ENCODE results near the gene GALNT2.
A peak's percentile ranks its signal among the peaks of the same experiment; 100 is the strongest.

DNA sequence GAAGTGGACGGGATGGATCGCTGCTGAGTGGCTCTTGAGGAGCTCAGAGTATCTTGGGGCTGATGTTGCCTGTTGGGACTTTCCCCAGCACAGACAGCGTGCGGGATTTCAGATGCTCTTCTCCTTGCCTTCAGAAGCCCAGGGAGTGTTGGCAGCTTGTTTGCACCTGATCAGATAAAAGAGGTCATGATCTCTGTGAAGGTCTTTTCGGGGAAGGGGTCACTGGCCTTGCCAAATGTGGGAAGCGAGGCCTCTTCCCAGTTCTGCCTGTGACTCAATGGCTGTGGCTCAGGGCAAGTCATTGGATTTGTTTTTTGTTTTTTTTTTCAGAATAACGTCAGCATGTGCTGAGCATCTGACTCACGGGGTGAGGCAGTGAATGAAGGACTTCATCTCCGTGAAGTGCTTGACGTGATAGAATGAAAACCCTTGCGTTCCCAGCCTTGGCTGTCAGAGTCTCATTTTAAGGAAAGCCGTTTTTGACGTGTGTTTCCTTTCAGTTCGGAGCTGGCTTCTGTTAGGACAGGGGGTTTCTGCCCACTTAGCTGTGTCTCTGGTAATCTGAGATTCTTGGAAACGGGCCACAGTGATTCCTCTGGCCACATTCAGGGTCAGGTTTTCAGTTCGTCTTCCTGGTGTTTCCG, 46.7 kb downstream of the GALNT2 start:
- TF ChIP-seq, protein P1, sequence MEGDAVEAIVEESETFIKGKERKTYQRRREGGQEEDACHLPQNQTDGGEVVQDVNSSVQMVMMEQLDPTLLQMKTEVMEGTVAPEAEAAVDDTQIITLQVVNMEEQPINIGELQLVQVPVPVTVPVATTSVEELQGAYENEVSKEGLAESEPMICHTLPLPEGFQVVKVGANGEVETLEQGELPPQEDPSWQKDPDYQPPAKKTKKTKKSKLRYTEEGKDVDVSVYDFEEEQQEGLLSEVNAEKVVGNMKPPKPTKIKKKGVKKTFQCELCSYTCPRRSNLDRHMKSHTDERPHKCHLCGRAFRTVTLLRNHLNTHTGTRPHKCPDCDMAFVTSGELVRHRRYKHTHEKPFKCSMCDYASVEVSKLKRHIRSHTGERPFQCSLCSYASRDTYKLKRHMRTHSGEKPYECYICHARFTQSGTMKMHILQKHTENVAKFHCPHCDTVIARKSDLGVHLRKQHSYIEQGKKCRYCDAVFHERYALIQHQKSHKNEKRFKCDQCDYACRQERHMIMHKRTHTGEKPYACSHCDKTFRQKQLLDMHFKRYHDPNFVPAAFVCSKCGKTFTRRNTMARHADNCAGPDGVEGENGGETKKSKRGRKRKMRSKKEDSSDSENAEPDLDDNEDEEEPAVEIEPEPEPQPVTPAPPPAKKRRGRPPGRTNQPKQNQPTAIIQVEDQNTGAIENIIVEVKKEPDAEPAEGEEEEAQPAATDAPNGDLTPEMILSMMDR (IDR thresholded peaks at IDR 0.05; ENCODE audit: low read depth, low read length, missing input control), result no peak
- TF ChIP-seq EGR1 (IDR thresholded peaks at IDR 0.05; ENCODE audit: low read depth in 2 of 2), result peak in 1 of 2 donors; percentile 85
- no peak for TF ChIP-seq TAF1 (conservative IDR thresholded peaks at IDR 0.05)
- peak in 1 of 2 donors; percentile 66 for TF ChIP-seq RAD21 (IDR thresholded peaks at IDR 0.05)
- TF ChIP-seq, protein P2, sequence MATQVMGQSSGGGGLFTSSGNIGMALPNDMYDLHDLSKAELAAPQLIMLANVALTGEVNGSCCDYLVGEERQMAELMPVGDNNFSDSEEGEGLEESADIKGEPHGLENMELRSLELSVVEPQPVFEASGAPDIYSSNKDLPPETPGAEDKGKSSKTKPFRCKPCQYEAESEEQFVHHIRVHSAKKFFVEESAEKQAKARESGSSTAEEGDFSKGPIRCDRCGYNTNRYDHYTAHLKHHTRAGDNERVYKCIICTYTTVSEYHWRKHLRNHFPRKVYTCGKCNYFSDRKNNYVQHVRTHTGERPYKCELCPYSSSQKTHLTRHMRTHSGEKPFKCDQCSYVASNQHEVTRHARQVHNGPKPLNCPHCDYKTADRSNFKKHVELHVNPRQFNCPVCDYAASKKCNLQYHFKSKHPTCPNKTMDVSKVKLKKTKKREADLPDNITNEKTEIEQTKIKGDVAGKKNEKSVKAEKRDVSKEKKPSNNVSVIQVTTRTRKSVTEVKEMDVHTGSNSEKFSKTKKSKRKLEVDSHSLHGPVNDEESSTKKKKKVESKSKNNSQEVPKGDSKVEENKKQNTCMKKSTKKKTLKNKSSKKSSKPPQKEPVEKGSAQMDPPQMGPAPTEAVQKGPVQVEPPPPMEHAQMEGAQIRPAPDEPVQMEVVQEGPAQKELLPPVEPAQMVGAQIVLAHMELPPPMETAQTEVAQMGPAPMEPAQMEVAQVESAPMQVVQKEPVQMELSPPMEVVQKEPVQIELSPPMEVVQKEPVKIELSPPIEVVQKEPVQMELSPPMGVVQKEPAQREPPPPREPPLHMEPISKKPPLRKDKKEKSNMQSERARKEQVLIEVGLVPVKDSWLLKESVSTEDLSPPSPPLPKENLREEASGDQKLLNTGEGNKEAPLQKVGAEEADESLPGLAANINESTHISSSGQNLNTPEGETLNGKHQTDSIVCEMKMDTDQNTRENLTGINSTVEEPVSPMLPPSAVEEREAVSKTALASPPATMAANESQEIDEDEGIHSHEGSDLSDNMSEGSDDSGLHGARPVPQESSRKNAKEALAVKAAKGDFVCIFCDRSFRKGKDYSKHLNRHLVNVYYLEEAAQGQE (IDR thresholded peaks at IDR 0.05), result no peak
- TF ChIP-seq YY1 (IDR thresholded peaks at IDR 0.05), result peak; percentile 62
